GM19239 (cell line): Measurements from ENCODE around the gene AFF4.
"Not testable (repeated sequence)": the region's sequence is repeated elsewhere in the genome, so short reads cannot be mapped to it uniquely, and the experiment has no call there.

Experiments
- DNase-seq: peaks from one replicate; pipeline ENCODE4 v3.0.0; 2011; ENCODE audit warnings: low spot score; ENCODE audit not compliant: insufficient read length
- FAIRE-seq: peaks from 2 replicates; lab custom pipeline; 2011; peaks lifted over from hg19 to GRCh38; lab: Jason Lieb, UNC

Gene AFF4

DNA sequence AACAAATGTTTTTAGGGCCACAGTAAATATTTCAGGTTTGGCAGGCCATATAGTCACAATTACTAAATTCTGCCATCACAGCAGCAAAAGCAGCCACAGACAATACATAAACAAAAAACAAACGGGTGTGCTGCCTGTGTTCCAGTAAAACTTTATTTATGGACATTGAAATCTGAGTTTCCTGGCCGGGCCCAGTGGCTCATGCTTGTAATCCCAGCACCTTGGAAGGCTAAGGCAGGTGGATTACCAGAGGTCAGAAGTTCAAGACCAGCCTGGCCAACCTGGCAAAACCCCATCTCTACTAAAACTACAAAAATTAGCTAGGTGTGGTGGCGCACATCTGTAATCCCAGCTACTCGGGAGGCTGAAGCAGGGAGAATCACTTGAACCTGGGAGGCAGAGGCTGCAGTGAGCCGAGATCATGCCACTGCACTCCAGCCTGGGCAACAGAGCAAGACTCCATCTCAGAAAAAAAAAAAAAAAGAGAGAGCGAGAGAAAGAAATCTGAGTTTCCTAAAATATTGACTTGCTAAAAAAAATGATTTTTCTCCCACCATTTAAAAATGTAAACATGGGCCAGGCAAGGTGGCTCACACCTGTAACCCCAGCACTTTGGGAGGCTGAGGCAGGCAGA is 7.2 kb downstream of the AFF4 start:
- FAIRE-seq, DNase-seq: not testable (repeated sequence)

DNA sequence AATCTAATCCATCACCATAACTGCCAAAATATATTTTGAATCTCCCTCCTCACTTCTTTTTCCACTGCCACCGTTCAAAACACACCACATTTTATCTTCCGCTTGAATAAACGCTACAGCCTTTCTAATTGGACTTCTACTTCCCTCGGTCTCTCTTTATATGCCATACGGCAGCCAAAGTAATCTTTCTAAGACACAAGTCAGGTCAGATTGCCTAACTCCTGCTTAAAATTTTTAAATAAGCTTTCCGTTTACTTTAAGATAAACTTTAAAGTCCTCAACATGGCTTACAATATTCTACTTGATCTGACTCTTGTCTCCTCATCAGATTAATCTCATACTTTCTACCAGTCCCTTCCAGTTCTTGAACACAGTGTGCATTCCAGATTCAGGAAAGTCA is 9.7 kb downstream of the AFF4 start:
- no peak for DNase-seq
- FAIRE-seq: no peak

DNA sequence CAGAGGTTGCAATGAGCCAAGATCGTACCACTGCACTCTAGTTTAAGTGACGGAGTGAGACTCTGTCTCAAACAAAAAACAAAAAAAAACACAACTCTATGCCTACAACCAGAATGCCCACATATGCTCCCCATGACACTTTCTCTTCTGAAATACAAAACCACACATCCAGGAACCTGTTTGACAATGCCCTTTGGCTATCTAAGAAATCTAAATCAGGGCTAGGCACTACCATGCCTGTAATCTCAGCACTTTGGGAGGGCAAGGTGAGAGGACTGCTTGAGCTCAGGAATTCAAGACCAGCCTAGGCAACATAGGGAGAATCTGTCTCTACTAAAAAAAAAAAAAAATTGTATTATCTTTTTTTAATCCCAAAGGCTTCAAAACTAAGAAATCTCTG is 10.6 kb downstream of the AFF4 start:
- no peak for FAIRE-seq

DNA sequence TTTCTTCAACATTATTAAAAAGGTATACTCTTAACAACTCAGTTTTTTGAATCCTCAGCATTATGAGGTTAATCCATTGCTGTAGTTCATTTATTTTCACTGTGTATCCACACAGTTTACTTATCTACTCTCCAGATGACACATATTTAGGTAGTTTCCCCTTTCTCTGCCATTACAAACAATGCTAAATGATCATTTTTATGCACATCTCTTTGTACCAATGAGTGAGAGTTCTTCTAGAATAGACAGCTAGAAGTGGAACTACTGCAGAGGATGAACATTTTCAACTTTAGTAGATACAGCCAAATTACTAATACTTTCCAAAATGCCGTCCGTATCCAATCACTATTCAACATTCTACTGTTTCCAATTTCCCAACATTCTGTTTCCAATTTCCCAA is 11.5 kb downstream of the AFF4 start:
- FAIRE-seq (no peak), DNase-seq (no peak)

More for the DNA sequence above, 10.6 kb downstream of the AFF4 start:
- no peak for DNase-seq

DNA sequence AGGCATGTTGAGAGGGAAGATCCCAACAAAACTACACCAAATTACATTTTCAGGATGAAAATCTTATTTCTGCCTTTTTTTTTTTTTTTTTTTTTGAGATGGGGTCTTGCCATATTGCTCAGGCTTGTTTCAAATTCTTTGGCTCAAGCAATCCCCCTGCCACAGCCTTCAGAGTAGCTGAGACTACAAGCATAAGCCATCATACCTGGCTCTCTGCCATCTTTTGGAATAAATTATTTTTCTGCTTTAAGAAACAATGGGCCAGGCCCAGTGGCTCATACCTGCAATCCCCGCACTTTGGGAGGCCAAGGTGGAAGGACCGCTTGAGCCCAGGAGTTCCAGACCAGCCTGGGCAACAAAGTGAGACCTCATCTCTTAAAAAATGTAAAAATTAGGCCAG is 14.3 kb downstream of the AFF4 start:
- DNase-seq (no peak), FAIRE-seq (no peak)

DNA sequence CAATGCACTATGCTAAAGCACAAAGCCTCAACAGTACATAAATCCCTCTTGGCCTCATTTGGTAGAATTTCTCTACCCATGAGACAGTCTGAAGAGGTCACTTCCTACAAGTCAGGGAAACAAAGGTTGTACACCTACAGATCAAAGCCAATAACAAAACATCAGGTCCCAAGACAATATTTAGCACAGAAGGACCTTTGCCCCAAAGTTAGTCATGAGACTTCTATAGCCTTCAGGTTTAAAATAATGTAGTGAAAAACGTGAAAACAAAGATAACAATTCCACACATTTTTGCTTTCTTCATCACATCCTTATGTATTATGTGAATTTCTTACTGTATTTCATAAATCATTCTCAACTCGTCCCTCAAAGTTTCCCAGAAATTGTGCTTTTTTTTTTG is 15.8 kb downstream of the AFF4 start:
- DNase-seq: no peak

DNA sequence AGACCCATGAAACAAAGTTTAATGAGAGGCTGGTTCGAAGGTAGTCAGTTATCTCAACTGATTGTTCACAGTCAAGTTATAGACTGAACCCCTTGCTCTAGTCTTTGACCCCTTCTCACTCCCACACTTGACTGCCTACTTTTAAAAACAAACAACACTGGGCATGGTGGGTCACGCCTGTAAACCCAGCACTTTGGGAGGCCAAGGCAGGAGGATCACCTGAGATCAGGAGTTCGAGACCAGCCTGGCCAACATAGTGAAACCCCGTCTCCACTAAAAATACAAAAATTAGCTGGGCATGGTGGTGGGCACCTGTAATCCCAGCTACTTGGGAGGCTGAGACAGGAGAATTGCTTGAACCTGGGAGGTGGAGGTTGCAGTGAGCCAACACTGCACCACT is 18.1 kb downstream of the AFF4 start:
- not testable (repeated sequence) for FAIRE-seq, DNase-seq

More for the DNA sequence above, 15.8 kb downstream of the AFF4 start:
- no peak for FAIRE-seq

DNA sequence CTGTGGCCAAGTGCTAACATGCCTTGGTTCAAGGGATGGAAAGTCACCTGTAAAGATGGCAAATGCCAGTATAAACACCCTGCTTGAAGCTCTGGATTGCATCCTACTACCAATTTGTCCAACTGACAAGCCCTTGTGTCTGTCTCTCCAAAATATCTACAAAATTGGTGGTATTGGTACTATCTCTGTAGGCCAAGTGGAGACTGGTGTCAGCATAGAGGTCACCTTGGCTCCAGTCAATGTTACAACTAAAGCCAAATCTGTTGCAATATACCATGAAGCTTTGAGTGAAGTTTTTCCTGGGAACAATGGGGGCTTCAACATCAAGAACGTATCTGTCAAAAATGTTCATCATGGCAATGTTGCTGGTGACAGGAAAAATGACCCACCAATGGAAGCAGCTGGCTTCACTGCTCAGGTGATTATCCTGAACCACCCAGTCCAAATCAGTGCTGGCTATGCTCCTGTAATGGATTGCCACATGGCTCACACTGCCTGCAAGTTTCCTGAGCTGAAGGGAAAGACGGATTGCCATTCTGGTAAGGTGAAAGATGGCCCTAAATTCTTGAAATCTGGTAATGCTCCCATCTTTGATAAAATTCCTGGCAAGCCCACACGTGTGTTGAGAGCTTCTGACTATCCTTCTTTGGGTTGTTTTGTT is 19.9 kb downstream of the AFF4 start:
- FAIRE-seq: no peak
- no peak for DNase-seq

DNA sequence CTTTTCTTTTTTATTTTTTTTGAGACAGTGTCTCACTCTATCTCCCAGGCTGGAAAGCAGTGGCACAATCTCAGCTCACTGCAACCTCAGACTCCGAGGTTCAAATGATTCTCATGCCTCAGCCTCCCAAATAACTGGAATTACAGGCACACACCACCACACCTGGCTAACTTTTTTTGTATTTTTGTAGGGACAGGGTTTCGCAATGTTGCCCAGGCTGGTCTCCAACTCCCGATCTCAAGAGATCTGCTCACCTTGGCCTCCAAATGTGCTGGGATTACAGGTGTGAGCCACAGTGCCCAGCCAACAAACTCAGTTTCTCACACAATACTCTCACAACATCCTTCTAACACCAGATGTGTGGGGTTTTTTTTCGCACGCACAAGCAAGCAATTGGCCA is 22.1 kb downstream of the AFF4 start:
- FAIRE-seq: no peak
- no peak for DNase-seq

DNA sequence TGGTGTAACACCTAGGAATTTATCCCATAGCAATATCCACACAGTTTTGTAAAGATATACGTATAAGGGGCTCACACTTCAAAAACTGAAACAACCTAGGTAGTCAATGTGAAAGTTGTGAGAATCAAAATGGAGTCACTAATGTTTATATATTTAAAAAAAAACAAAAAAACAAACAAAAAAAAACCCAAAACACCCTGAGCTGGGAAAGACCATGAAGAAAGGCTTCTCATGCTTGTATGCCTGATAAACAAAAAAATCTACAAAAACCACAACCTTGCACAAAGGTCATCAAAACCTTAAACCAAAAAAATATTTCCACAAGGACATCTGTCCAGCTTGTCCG is 35.4 kb downstream of the AFF4 start:
- FAIRE-seq: no peak
- DNase-seq: no peak

DNA sequence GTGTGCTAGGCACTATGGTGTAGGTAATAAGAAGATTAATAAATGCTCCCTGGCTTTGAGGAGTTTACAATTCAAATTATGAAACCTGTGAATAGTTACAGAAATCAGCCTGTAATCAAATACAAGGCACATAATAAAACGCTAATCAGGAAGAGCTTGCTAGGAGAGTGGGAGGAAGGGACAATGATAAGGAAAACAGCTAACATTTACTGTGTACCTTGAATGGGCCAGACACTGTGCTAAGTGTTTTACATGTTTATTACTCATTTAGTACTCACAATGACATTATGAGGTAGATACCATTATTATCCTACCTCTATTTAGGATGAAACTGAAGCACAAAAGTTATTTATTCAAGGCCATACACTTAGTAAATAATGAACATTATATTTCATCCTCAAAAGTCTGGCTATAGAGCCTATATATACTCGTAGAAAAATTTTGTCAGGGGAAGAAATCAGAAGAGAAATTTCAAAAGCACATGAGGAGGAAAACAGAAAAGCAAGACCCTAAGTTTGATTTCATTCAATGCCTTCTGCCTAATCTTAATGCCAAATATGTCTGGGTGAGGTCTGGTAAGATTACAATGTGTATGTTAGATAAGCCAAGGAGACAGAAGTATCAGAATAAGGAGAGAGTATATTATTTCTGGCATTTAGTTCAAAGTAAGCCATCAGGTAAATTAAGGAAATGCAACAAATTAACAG is 35.9 kb downstream of the AFF4 start:
- no peak for FAIRE-seq
- no peak for DNase-seq

DNA sequence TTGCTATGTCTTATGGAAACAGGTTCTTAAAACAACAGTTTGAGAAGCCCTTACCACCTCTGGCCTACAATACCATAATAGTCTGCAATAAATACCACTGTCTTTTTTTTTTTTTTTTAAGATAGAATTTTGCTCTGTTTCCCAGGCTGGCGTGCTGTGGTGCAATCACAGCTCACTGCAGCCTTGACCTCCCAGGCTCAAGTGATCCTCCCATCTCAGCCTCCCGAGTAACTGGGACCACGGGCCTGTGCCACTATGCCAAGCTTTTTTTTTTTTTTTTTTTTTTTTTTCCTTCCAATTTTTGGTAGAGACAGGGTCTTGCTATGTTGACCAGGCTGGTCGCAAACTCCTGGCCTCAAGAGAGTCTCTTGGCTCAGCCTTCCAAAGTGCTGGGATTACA is 37.0 kb downstream of the AFF4 start:
- FAIRE-seq (no peak), DNase-seq (no peak)

DNA sequence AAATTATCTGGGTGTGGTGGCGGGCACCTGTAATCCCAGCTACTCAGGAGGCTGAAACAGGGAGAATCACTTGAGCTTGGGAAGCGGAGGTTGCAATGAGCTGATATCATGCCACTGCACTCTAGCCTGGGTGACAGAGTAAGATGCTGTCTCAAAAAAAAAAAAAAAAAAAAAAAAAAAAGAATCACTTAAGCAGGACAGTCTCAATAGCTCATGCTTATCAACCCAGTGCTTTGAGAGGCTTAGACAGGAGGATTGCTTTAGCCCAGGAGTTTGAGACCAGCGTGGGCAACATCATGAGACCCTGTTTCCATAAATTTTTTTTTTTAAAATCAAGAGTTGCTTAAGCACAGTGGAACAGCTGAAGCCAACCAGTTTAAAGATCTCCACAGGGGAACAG is 47.3 kb downstream of the AFF4 start:
- FAIRE-seq: no peak
- DNase-seq: no peak

DNA sequence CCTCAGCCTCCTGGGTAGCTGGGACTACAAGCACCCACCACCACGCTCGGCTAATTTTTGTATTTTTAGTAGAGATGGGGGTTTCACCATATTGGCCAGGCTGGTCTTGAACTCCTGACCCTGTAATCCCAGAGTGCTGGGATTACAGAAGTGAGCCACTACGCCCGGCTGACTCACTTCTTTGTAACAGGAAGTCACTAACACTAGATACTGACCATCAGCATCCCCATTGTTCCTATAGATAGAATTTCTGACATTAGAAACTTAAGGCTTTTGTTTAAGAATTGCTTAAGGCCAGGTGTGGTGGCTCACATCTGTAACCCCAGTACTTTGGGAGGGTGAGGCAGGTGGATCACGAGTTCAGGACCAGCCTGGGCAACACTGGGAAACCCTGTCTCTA is 47.8 kb downstream of the AFF4 start:
- no peak for DNase-seq
- no peak for FAIRE-seq

DNA sequence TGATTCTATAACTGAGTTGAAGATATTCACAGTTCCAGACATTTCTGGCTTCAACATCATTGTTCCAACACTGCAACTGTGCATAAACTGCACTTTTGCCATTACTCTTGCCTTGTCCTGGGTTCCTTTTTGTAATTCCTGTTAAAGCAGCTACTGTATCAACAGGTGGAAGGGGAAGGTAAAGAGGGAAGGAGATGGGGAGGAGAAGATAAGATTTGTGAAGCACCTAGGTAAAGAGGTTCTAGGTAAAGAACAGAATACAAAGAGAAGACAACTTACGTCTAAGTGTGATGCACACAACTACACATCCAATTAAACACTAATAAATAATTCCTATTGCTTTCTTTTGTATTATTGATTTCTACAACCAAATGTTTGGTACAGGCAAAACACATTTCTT is 53.7 kb downstream of the AFF4 start:
- FAIRE-seq (no peak), DNase-seq (no peak)

DNA sequence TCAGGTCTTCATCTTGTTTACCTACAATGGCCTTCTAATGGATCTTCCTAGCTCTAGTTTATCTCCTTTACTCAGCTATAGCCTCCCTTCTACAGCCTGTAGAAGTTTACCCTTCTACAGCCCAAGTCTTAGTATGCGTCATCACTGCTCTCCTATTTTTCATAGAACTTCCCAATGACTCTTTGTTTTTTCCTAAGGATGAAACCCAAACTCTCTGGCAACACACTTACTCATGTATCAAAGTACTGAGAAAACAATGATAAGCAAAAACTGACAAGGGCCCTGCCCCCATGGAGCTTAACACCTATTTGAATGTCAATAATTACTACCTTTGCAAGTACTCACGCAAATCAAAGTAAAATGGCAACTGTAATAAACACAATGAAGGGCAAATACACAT is 56.3 kb downstream of the AFF4 start:
- DNase-seq: no peak
- no peak for FAIRE-seq

DNA sequence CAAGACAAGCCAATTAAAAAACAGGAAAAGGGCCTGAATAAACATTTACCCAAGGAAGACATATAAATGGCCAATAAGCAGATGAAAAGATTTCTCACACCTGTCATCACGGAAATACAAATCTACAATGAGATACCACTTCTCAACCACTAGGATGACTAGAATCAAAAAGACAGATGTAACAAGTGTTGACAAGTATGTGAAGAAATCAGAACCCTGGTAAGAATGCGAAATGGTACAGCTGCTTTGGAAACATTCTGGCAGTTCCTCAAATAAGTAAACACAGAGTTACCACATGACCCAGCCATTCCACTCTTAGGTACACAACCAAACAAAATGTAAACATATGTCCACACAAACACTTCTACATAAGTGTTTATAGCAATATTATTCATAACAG is 57.5 kb downstream of the AFF4 start:
- FAIRE-seq (no peak), DNase-seq (no peak)

DNA sequence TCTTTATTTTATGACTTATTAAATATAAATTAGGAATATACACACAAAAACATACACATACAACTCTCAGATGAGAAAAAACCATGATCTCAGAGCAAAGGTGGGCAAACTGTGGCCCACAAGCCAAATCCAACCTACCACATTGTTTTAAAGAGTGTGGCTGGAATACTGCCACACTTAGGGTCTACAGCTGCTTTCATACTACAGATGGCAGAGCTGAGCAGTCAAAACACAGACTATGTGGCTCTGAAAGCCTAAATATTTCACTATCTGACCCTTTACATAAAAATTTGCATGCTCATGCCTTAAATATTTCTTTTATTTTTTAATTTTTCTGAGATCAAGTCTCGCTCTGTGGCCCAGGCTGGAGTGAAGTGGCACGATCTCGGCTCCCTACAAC is 61.7 kb downstream of the AFF4 start:
- FAIRE-seq (no peak), DNase-seq (no peak)

DNA sequence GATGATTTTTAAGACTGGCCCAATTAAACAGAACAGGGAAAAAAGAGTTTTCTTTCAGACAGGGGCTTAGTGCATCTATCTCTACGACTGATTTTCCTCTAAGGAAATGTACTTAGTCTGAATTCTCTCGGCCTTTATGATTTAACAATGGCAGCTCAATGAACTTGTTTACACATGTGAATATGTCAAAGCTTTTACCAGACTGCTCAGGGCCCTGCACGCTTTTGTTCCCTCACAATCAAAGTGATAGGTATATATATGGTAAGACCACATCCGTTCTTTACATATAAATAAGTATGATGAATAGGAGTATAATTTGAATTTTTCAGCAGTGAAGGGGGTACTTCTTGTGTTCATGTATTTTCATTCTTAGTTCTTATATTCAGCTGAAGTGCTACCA is 62.4 kb downstream of the AFF4 start:
- FAIRE-seq: no peak
- no peak for DNase-seq

DNA sequence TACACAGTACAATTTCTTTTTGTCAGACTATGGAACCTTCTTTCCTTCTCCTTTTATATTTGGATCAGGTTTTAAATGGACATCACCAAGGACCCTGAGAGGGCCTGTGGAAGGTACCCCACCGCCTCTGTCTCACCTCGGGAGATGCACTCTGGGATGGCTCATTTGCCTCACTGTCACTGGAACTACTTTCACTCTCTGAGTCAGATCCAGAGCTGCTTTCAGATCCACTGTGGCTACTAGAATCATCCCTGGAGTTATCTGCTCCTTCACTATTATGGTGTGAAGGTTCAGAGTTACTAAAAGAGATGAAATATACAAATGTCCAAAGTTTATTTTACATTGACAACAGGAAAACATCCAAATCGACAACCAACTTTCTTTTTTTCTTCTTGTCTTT is 65.3 kb downstream of the AFF4 start:
- DNase-seq (no peak), FAIRE-seq (no peak)

DNA sequence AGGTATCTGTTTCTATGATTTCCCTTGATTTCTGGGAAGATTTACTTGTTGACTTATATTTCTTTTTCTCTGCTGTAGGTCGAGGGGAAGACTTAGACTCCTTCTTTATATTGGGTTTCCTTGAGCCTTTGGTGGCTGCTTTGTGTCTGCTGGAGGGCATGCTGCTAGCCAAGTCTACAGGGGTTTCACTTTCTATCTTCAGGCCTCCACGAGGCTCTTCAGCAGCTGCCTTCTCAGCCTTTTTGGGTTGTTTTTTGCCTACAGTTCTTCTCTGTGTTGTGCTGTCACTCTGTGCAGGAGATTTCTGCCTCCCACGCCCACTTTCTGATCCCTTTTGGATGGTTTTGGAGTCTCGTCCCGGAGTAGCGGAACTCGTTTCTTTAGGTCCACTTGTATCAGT is 66.7 kb downstream of the AFF4 start:
- FAIRE-seq (peak; percentile 58), DNase-seq (peak; percentile 3)
